IPS-11a (cell line): ENCODE results near the gene CXCR5.

Source experiments
- H3K4me3 ChIP-seq: one replicate; pipeline ENCODE4 v1.5.1; 2013; ENCODE audit warnings: low read depth, low read length, control low read depth

The CXCR5 gene

DNA sequence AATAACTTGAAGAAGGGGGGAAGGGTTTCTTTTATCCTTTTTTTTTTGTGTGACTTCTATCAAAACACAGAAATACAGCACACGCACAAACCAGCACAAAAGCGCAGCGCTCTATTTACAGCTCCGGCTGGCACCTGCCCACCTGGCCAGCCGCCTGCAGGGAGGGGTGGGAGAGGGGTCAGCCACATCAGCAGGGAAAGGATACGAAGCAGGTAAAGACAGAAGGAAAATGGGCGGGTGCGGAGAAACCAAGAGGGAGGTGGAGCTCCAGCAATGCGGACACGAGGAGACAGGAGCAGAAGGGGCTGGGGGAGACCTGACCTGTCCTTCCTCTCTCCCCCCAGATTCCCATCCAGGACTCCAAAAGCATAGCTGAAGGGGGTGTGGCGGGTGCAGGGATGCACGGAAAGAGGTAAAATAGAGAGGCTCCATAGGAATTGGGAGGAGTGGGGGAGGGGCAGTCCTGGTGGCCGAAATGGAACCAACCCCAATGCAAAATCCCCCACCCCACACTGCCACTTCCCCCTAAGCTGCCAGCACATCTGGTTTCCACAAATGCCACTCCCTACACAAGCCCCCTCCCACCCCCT lies 14.1 kb downstream of the CXCR5 start:
- H3K4me3 ChIP-seq, result no peak overlapping the region

DNA sequence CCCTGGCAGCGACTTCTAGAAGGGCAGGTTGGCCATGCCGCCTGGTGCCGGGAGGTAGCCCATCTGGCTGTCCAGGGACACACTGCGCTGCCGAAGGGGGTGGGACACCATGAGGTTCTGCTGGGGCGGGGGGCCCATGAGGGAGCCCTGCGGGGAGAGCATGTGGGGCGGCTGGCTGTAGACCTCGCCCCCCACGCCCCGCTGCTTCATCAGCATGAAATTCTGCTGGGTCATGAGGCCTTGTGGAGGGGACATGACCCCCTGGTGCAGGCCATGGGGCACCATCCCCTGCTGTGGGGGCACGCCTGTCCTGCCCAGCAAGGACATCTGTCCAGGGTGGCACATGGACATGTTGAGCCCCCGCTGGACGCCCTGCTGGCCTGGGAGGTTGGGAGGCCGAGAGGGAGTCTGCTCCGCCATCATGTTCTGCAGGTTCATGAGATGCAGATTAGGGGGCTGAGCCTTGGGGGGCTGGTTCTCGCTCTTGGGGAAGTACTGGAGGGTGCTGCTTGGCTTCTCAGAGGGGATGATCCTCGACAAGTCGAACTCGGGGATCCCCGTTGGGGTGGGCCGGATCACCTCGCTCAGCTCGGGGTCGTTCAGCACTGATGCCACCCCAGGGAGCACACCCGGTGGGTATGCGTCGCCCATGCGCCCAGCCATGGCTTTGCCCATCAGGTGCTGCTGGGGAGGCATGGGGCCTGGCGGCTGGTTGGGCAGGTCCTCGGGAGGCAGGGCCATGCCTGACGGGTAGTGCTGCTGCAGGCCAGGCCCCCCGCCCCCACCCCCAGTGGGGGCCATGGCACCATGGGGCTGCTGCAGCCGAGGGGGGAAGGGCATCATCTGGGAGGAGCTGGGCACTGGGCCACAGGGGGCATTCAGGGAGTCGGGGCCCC lies 15.0 kb downstream of the CXCR5 start:
- no peak overlapping the region for H3K4me3 ChIP-seq

DNA sequence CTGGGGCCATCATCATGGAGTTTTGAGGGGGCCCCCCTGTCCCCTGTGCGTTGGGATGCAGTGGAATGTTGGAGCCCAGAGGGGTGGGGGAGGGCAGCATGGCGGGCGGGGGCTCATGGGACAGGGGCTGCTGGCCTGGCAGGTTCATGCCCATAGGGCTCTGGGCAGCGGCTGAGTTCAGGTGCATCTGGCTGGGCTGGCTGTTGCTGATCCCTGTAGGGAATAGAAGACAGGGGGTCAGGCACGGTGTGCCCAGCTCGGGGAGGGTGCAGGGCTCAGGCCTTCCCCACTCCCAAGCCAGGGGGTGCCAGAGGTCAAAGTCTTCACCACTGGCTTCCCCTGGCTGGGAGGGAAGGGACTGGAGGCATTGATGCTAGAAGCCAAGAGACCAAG lies 15.6 kb downstream of the CXCR5 start:
- no peak overlapping the region for H3K4me3 ChIP-seq

DNA sequence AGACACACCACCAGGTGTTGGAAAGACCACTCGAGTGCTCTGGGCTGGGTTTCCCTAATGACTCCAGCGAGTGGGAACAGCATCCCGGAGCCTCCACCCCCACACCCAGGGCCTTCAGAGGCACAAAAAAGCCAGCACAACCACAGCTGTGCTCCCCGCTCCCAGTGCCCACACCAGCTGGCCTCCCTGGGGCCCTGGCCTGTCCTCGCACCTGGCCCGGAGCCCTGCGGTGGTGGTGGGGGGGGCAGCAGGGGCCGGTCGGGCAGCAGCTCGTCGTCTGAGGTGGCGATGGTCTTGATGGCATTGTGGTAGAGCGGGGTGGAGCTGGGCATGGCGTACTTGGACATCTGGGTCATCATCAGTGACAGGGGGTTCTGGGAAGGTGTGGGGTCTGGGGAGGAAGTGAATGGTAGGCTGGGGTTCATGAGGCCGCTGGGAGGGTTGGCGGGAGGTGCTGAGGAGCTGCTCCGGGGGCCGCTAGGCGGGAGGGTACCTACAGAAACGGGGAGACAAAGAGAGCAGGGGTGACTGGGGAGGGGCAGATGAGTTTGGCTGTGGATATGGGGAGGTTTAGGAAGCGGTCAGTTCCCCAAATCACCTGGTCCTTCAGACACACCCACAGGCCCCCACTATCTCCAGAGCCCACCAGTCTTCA lies 16.1 kb downstream of the CXCR5 start:
- no peak overlapping the region for H3K4me3 ChIP-seq

DNA sequence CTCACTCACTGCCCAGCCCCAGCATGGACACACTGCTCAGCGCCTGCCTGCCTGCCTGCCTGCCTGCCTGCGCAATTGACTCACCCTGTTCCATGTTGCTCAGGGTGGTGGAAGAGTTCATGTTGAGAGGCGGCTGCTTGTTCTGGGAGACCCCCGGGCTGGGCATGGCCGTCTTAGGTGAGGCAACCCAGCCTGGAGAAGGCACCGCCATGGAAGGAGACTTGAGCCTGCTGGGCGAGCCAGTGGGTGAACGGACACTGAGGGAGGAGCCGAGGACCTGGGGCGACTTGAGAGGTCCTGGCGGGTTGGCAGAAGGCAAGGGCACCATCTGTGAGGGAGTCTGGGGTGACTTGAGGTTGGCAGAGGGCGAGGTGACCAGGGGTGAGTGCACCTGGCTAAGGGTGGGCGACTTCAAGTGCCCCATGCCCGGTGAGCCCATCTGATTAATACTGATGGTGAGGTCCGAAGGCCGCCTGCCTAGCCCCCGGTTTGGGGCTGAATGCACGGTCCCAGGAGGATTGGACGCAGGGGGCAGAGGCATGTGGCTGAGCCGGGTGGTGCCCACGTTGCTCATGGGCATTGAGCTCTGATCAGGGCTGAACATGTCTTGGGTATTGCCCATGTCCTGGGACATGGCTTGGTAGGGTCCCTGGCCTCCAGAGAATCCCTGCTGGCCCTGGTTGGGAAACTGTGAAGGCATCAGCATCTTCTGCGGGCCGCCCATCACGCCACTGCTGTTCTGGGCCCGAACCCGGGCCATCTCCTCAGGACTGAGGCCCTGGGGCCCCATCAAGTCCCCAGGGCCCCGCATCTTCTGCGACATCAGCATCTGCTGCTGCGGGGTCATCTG lies 17.1 kb downstream of the CXCR5 start:
- no peak overlapping the region for H3K4me3 ChIP-seq

DNA sequence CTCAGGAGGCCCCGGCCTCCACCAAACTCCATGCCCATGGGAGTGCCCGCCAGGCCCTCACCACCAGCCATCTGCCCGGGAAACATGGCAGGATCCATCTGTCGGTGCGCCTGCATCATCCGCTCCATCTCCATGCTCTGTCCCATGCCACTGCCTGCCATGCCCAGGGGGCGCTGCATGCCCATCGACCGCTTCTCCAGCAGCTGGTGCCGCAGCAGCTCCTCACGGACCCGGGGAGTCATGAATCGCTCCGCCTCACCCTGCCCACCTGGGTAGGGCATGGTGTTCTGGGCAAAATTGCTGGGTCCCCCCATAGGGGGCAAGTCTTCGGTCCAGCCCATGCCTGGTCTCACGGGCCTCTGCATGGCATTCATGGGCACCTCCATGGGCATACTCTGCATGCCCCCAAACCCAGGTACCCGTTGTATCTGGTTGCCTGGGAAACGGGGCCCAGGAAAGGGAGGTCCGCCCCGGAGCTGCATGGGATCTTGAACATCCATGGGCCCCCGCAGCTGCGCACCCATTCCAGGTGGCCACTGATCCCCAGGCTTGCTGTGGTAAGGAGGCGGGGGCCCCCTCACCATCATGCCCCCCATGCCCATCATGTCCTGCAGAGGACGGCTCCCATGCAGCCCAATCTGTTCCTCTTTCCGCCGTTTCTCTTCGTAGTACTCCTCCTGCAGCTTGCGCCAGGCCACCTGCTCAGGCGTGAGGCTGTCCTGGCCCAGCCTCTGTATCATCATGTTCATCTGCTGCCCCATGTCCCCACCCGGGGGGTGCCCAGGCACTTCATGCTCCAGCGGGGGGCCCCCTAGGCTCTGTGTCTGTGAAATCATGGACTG lies 18.0 kb downstream of the CXCR5 start:
- H3K4me3 ChIP-seq, result no peak overlapping the region

DNA sequence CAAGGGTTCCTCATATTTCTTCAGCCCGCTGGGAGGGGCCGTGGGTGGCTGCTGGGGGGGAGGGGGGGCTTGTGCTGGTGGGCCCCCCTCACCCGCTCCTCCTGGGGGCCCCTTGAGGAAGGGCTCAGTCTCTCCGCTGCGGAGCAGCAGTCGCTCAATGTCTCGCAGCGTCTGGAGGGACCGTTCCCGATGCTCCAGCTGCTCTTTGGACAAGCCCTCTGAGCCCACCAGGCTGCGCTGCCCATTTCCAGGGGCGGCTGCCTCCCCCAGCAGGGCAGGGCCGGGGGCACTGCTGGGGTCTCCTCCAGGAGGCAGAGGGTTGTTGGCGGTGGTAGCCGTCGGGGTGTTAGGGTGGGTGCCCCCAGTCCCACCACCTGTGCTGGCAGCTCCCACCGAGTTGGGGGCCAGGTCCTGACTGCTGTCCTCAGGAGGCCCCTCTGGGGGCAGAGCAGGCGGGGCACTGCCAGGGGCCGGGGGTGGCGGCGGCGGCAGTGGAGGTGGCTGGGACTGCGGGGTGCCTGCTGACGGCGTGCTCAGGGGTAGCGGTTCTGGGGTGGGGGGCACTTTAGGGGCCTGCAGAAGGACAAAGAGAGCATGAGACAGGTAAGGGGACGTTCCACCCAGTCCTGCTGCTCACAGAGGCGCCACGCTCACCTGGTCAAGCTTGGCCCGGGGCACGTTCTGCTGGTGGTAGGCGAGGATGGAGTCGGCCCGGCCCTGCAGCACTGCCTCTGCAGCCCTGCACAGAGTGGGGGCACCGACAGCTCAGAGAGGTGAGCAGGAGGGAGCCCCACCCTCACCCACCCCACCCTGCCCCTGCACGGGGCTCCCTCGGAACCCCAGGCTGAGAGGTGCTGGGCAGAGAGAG lies 18.9 kb downstream of the CXCR5 start:
- H3K4me3 ChIP-seq, result no peak overlapping the region

DNA sequence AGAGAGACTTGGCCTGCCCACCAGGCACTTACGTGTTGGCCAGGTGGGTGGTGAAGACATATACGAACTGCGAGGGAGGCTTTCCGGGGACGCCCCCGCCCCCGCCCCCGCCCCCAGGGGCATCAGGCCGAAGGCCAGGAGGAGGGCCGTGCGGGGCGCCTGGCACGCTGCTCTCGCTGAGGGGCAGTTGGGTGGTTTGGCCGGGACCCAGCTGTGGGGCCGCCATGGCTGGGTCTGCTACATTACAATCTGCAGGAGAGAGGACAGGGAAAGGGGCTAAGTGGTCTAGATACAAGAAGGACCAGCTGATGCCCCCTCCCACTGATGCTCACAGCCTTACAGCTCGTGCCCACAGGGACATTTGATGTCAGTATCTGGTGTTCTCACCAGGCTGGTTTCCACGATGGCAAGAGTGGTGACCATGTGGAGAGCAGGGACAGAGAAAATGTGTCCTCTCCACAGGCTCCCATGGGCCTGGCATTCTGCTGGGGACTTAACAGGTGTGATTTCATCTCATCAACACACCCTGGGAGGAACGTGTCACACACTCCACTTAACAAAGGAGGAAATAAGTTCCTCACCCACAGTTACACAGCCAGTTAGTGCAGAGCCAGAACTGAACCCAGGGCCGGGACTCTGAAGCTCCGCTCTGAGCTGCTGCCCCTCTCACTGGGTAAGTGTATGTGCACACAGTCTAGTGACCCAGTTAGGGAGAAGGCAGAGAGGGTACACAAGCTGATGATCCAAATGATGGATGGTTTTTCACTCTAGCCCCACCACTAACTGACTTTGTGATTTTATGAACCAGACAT lies 19.7 kb downstream of the CXCR5 start:
- no peak overlapping the region for H3K4me3 ChIP-seq

DNA sequence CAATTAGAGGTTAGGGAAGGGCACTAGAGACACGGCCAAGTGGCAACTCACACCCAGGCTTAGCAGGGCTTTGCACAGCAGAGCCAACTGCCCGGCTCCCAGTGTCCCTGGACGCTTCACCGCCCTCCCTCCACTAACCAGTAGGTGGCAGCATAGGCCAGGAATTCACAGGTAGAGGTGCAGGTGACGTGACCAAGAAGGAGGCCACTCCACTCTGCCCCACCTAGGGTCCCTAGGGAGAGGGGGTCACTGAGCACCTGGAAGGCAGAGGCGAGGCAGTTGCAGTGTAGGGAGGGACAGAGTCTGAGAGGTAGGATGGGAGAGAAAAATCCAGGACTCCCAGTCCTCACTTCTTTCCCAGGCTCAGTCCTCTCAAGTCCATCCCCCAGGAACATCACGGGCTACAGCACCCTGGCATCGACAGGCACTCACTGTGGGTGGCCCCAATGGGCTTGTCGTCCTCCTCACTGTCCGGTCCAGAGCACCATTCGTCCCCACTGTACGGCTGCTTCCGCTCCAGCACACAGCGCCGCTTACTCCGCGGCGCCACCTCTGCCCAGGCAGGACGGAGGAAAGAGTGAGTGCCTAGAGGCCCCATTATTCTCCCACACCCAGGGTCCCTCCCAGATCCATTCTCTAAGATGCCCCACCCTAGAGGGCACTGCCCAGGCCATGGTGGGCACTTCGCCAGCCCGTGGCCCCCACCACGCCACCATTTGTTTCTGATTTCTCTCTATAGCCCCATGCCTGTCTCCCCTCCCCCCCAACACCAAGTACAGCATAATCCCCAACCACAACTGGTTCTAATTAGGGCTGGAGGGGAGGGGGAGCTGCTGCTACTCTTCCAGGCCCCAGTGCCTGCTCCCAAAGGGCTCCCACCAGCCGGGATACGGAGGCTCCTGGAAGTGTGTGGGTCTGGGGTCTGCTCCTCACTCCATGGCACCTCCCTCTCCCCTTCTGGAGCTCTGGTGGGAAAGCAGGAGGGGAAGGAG lies 23.7 kb downstream of the CXCR5 start:
- H3K4me3 ChIP-seq, result no peak overlapping the region

DNA sequence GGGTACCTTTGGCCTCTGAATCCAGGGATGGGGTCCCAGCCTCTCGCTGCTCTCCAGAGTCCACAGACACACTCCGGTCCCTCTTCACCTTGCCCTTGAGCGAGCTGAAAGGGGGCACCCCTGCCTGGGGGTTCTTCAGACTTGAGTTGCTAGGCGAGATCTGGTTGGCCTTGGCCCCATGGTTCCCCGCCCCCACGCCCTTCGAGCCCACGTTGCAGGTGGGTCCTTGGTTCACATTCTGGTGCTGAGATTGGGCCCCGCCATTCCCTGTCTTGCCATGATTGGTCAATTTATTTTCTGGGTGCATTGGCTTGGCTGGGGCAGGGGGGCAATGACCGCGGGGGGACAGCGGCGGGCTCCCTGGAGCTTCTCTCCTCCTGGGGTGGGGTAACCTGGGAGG lies 24.6 kb downstream of the CXCR5 start:
- H3K4me3 ChIP-seq, result no peak overlapping the region

DNA sequence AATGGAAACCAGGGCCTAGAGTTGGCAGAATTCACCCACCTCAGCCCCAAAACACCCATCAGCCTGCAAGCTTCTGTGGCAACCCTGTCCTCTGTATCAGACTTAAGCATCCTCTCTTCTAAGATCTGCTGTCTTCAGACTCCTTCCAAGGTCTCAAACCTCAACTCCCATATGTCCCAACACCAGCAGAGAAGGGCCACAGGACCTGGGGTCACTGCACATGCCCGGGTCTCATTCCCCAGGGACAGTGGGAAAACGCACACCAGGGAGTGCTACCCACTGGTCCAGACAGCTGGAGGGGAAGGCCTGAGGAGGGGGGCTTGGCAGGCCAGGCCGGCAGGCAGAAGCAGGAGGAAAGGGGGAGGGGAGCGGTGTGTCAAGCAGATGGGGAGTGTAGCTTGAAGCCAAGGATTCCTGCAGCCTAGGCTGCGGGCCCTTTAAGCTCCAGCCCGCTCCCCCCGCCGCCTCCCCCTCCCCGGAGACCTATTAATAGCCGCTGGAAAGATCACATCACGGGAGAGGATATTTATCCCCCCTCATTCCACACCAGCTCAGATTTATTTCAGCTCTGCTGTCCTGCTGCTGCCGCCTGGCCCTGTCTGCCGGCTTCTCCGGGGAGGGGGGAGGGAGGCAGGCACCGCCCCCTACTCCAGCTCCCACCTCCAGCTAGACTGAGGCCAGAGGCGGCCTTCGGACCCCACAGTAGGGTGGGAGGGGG lies 25.4 kb downstream of the CXCR5 start:
- peak overlapping the region; percentile 63 for H3K4me3 ChIP-seq

DNA sequence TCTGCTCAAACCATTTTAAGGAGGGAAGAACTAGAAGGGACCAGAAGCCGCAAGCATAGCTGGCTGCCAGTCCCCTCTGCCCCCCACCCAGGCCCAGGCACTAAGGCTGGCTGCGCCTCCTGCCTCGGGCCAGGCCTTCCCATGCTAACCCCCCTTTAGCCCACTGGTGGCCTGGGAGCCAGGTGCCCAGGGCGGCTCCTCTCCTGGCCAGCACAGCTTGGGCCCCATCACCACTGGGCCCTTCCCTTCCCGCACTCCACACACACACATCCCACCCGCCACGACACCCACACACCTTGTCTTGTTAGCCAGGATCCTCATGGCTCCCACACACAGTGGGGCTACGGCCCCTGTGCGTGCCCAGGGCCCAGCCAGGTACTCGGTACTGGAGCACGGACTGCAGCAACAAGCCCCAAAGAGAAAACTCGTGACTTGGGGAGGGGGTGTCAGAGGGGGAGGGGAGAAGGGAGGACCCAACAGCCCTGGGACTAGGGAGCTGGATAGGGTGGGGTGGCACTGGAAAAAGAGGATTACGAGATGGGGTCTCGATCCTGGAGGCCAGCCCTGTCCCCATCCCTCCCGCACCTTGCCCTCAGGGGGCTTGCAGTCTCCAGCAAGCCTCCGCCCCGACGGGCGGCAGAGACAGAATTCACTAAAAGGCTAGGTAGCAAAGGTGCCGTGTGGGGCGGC lies 26.1 kb downstream of the CXCR5 start:
- H3K4me3 ChIP-seq, result peak overlapping the region; percentile 63

DNA sequence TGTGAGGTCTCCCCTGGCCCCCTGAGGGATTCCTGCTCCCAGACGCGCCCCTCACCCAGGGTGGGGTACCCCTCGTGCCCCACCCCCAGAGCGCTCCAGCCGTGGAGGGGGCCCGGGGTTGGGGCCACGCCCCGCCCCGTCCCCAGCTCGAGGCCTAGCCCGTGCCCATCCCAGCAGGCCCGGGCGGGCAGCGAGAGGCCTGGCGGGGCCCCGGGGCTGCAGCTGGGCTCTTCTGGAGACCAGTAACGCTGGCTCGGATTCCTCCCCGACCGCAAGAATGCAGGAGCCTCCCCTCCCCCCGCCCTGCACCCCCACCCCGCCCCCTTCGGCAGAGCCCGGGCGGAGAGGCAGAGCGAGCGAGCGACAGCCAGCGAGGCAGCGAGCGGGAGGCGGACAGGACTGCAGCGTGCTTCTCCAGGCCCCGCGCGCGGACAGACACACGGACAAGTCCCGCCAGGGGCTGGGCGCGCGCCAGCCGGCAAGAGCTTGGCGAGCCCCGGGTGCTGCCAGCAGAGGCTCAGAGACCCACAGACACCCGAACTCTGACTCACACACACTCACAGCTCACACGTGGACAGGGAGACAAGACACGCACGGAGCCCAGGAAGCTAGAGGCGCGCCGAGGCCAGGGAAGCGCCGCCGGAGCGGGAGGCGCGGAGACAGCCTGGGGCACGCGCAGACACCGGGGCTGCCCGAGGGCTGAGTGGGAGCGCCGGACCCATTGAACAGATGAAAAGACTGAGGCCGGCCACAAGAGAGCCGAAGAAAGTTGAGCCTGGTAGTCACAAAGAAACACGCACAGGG lies 26.8 kb downstream of the CXCR5 start:
- peak overlapping the region; percentile 63 for H3K4me3 ChIP-seq

DNA sequence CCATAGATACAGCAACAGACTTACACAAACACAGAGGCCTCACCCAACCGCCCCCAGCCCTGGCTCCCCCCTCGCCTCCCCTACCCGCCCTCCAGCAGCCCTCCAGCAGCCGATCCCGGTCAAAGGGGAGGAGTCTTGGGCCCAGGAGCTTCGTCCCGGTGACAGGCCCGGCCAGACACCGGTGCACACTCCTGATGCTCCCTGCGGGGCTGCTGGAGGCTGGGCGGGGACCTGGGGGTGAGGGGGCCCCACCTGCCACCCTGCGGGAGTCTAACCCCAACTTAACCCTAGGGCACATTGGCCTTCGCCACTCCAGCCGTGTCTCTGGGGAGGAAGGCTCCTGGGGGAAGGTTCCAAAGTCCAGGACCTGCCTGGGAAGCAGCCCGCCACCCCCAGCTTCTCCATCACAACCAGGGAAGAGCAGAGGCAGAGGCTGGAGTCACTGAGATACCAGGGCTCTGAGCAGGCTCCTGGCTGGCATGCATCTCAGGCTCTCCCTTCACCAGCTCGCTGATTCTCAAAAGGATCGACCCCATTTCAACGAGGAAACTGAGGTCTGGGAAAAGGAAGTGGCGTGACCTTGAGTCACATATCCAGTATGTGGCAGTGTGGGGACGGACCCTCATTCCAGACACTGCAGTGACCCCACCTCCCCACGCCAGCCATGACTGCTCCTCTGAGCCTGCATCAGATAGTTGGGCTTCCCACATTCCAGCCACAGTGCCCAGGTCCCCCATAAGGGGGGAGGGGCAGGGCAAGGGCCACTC lies 27.6 kb downstream of the CXCR5 start:
- H3K4me3 ChIP-seq, result peak overlapping the region; percentile 58
